Measurements from ENCODE around the gene HNF1B.

- TF ChIP-seq CTCF (IDR thresholded peaks at IDR 0.05) (no peak), POLR2A (IDR thresholded peaks at IDR 0.05) (no peak)
These were observed 101.0 kb downstream of the HNF1B start for GRCh38 chr17:37643869-37644268.

Data from lower leg skin (tissue), 3 donors.